HG02970 (cell line): ENCODE results near the gene FAM234B.

ENCODE experiments used
- ATAC-seq: cut with Tn5 transposase; IDR thresholded peaks from one replicate; pipeline ENCODE4 v1.9.1; 2021; ENCODE audit warnings: mild to moderate bottlenecking, moderate library complexity, moderate number of reproducible peaks; ENCODE audit not compliant: unreplicated experiment, low FRiP score

The FAM234B gene

DNA sequence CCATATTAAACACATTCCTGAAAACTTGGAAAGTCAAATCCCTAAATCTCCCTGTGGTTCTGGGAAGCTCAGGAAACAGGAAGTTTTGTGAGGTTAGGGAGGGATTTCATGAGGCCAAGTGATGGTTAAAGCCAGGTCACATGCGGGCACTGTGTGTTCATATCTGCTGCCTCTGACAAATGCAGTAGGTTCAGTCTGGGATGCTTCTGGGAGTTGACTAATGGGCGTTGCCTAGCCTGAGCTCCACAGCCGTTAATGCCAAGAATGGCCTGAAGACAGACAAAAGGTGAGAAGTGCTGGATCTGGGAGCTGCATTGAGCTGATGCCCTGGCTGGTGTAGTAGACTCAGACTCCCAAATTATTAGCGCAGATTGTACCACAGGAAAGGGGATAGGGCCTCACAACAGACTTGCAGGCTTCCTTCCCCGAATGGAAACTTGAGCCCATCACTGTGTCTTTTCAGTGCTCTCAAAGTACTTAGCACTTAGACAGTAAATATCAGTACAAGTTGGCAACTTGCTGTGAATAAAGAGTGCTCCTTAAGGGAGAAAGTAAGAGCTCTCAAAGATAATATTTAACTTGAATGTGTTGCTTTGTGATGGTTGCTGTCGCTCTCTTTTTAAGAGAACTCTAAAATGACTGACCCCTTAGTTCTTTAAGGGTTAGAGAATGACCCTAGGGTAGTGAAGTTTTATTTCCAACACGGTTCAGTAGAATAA lies 41.9 kb downstream of the FAM234B start:
- no peak for ATAC-seq

- no peak for ATAC-seq
These were observed 43.6 kb downstream of the FAM234B start for GRCh38 chr12:13087766-13088165.

DNA sequence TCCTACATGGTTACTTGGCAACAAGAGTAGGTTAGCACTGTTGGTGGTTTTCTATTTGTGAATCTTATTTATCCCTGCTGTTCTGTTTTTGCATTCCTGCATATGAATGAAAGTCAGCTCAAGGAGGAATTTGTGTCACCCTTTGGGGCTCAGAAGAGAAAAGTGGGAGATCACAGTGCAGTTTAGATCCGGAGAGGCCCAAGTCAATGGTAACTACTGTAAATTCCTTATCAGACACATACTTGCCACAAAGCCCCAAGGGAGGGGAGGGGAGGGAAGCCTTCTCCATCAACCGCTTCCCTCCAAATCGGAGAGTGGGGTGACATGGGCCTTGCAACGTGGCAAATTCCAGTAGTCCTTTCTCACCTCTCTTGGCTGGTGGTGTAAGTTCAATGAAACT lies 44.3 kb downstream of the FAM234B start:
- ATAC-seq: no peak

DNA sequence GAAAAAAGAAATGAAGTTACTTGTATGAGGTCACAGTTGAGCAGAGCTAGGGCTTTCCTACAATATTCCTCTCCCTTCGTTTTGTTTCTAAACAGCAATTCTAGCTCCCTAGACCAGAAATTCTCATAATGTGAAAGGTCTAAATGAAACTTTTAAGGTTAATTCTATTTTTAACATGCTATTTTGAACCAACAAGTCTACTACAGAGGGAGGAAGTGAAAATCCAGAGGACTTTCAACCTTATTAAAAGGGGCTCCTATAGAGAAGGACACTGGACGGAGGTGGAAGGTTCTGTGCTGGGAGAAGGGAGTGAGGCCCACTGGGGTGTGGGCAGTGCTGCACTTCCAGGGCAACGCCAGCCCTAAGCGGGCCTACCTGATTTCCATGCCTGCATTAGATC lies 45.9 kb downstream of the FAM234B start:
- no peak for ATAC-seq

- no peak for ATAC-seq
These were observed 47.7 kb downstream of the FAM234B start for GRCh38 chr12:13091832-13092231.

GRCh38 chr12:13093191-13093847 lies 49.1 kb downstream of the FAM234B start:
- no peak for ATAC-seq

DNA sequence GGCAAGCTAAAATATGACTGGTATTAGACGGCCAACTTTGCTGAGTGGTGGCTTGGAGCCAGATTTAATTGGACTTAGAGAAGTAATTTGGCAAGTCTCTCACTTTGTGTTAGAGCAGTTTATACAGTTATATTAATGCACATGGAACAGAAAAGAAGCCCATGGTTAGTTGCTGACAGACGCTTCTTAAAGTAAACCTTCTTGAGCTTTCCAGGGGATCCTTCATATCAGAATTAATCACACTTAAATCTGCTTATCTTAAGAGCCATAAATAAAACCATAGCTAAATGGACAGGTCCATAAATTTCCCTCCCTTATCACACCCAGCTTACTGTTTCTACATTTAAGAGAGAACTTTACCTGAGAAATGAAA lies 49.7 kb downstream of the FAM234B start:
- ATAC-seq: no peak

GRCh38 chr12:13094367-13094766 lies 50.2 kb downstream of the FAM234B start:
- ATAC-seq: no peak

GRCh38 chr12:13095266-13095995 lies 51.2 kb downstream of the FAM234B start:
- no peak for ATAC-seq

- ATAC-seq: no peak
These were observed 53.4 kb downstream of the FAM234B start for GRCh38 chr12:13097491-13098011.

GRCh38 chr12:13099066-13099843 lies 55.1 kb downstream of the FAM234B start:
- ATAC-seq: no peak

- ATAC-seq: no peak
These were observed 55.8 kb downstream of the FAM234B start for GRCh38 chr12:13099844-13100604.

GRCh38 chr12:13100605-13100881 lies 56.4 kb downstream of the FAM234B start:
- no peak for ATAC-seq

DNA sequence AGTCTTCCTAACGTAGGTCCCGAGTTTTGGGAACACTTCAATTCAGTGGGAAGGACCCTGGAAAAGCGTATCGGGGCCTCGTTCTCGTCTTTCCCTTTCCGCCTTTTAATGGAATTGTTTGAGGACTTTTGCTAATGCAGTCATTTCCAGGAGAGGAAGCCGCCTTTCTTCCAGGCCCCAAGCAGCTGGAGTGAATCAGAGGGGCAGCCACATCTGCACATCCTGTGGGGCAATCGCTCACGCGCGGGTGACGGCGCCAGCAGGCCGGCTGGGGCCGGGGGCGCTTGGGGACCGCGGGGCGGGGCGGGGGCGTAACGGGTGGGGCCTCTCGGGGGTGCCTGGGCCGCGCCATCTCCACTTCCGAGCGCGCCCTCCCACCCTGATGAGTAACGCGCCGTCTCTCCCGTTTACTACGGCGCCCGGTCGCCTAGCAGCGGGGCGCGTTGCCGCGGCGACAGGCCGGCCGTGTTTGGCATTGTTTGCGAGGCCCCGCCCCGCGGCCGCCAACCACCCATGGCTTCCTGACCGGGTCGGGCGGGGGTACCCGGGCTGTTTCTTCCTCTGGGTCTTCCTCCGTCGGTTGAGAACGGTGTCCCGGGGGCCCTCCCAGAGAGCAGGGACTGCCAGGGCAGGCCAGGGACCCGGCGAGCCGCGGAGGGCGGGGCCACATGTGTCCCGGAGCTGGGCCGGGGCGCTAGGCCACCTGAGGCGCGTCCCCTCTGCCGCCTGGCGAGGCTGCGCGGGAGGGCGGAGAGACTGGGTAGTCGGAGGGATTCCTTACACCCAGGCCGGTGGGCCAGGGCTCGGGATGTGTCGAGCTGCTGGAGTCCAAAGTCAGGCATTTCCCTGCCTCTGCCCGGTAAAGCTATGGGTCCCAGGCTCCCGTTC lies 56.9 kb downstream of the FAM234B start:
- peak; percentile 93 for ATAC-seq

GRCh38 chr12:13101821-13102375 lies 57.7 kb downstream of the FAM234B start:
- ATAC-seq: no peak

- ATAC-seq: no peak
These were observed 58.4 kb downstream of the FAM234B start for GRCh38 chr12:13102461-13103195.

DNA sequence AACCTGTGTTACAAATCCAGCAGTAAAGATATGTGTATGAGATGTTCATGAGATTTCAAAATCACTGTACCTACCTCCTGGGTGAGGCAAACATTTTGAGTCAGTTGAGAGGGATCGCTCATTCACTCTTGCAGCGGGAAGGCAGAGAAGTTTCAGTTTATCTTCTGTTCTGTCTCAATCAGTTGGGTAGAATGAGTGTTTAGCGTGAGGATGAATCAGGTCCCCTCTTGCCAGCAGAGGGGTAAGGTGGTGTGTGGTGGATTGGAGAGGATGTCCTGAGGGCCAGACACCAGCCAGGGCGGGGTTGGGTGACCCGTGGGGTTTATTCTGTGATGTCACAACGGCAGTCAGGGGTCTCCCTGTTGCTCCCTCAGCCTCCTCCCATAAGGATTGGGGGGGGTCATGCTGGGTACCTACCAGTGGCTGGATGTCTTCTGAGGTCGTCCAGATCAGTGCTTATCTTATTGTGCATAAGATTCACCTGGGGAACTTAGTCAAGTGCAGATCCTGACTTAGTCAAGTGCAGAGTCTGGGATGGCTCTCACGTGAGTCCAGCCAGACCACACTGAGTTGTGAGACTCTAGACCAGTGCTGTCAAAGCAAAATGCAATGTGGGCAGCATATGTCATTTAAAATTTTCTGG lies 59.3 kb downstream of the FAM234B start, which contains the start of gene GSG1:
Gene GSG1 (minus strand): TSS at position 277 of the 643 bp plus-strand sequence. CDS start 155 bp downstream, at position 122.
- no peak for ATAC-seq

GRCh38 chr12:13104409-13104808 lies 60.2 kb downstream of the FAM234B start:
- no peak for ATAC-seq
